ENCODE results near the gene SPATA9. TPM values are rescaled to one million over a fixed set of nuclear protein-coding genes. Genes with fewer than 3 reads are reported as not detected.

The SPATA9 gene
- total and polyA plus RNA-seq, 9 of the 15 experiments (the other 6 are each of a cell fraction or from before 2014, with no cell fraction given), result 0.16 to 5.5 (median 0.39) TPM; not detected in 3

- intact Hi-C loops (cut with micrococcal nuclease), result no loop called here
- Histone ChIP-seq H3K4me1 (replicated peaks in 1 of 2; ENCODE audit: control insufficient read depth in 2 of 2, insufficient read depth in 2 of 2, low read length in 2 of 2) (peaks cover 3 to 29% of the 10 kb centered on the region in 2 experiments; a peak in 4 of 5 replicates), H3K9ac (ENCODE audit: insufficient read depth in 1 of 2, low read depth in 2 of 2, low read length in 2 of 2) (peak overlapping the region in 1 of 2 experiments; percentile 33; a peak in 2 of 4 replicates), H3K27me3 (ENCODE audit: control insufficient read depth in 2 of 2, insufficient read depth in 2 of 2, low read length in 2 of 2) (no peaks in the 10 kb centered on the region), H3K4me2 (ENCODE audit: insufficient read depth, low read length) (no peak overlapping the region), H3K9me1 (ENCODE audit: control insufficient read depth, insufficient read depth, low read length) (no peaks in the 10 kb centered on the region), H3K27ac (ENCODE audit: extremely low read depth, low read depth, low read length) (no peak overlapping the region), H3K36me3 (ENCODE audit: control insufficient read depth, insufficient read depth, low read length) (no peaks in the 10 kb centered on the region; the same call in 2 of the 3 replicates), H3K79me2 (ENCODE audit: control insufficient read depth, insufficient read depth, low read length) (no peaks in the 10 kb centered on the region), H4K20me1 (replicated peaks; ENCODE audit: control insufficient read depth, insufficient read depth, low read length) (no peaks in the 10 kb centered on the region), H3K4me3 (no peak overlapping the region), H3K9me3 (replicated peaks; ENCODE audit: control insufficient read depth, insufficient read depth, low read depth, low read length) (no peaks in the 10 kb centered on the region), H2AFZ (ENCODE audit: low read depth, low read length) (peak overlapping the region; percentile 71)
- TF ChIP-seq ZNF766 (CRISPR knock-in tag; conservative IDR thresholded peaks at IDR 0.05) (0 out of 2 replicates have a peak, but pooled peaks have one; percentile 59), MTA3 (IDR thresholded peaks at IDR 0.05; ENCODE audit: borderline replicate concordance) (no peak), PRDM10 (IDR thresholded peaks at IDR 0.05; ENCODE audit: partially characterized antibody) (peak; percentile 88), STAT5B (CRISPR knock-in tag; IDR thresholded peaks at IDR 0.05) (no peak)
- FAIRE-seq (no peak), DNase-seq (ENCODE audit: extremely low read depth in 1 of 4, low spot score in 3 of 4) (no peak), ATAC-seq (no peak)
- ChIA-PET CTCF (ENCODE audit: low intra/inter-chr PET ratio) (no interaction called here), POLR2A (interaction anchor here (0.7 to 3.1 kb wide), 7 partner anchors 8 to 67 kb away, joined by 3 to 18 read pairs (median 3); no protein-coding TSS in a partner anchor)
- in situ Hi-C loops (cut with MboI), result loop anchor here (5.0 kb wide), 1 partner anchor 60 kb away; no protein-coding TSS in a partner anchor
- no TSS peak for BruUV-seq (replicated peaks)
Observed at GRCh38 chr5:95667678-95668077, 15.1 kb downstream of the SPATA9 start.
